Fibroblast of peridontal ligament (primary cell): Measurements from ENCODE around the gene HIPK2.

Experiments used
- DNase-seq: peaks from one replicate; pipeline ENCODE4 v3.0.0-alpha.2; 2010; ENCODE audit errors: extremely low read depth

HIPK2 gene

DNA sequence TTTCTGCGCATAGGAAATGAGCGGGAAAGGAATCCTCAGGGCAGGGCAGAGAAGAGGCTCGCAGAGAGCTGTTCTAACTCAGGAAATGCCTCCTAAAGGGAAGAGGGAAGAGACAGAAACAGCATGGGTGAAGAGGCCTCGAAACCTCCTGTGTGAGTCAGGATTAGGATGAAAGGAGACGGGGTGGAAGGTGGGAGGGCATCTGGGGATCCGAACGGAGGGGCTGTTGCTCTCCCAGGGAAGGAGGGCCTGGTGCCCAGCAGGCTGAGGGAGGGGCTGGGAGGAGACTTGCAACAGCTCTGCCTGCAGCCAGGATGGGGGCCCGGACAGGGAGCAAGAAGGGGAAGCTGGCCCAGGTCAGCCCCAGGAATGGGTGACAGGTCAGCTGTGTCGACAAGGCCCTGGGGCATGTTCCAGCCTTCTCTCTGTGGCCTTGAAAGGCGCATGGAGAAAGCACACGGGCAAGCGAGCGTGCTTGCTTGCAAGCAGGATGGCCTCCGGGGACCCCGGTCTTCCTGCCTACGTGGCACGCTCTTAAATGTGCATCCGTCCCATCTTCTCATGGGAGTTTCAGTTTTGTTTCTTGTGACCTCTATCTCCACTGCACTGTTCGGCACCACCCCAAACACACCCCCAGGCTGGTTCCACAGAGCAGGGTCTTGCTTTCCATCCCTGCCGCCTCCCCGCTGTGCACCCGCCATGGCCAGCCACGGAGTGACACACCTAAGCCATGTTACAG is 63.5 kb downstream of the HIPK2 start:
- DNase-seq, result no peak

DNA sequence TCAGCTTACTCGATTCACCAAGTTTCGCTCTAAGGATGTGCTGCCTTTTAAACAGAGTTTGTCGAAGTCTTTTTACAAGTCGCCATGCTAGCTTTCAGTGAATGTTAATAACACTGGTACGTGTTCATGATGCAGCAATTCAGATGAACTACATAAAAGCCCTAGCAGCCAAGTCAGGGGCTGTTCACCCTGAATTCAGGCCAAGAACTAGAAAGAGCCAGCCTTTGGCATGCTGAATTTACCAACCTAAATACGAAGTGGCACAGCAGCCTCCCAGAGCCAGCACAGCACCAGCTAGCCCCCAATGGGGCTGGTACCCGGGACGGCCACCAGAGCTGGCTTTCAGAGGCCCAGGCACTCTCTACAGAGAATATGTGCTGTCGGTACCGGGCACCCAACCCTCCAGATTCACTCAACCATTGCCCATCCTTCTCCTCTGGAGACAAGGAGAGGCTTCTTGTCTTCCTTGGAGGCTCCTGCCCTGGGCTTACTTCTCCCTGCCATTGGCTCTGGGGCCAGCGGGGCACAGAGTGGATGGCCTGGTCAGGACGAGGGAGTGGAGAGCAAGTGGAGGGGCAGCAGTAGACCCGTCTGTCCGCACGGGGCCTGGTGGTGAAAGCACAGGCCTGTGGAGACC is 64.2 kb downstream of the HIPK2 start:
- no peak for DNase-seq

DNA sequence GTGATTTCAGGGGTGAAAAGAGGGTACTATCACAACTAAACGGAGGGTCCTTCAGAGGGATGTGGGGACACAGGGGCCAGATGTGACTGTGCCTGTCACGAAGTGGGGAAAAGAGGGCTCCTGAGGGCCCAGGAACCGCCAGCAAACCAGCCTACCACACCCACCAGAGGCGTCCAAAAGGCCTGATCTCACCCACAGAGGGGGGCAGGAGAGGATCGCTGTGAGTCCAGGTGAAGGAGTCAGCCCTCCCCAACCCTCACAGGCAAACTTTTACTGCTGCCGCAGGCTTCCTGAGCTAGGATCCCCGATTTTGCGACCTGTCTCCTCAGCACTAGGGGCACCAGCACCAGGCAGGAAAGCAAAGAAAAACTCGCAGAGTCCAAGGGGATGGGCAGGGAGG is 64.7 kb downstream of the HIPK2 start:
- DNase-seq, result no peak

DNA sequence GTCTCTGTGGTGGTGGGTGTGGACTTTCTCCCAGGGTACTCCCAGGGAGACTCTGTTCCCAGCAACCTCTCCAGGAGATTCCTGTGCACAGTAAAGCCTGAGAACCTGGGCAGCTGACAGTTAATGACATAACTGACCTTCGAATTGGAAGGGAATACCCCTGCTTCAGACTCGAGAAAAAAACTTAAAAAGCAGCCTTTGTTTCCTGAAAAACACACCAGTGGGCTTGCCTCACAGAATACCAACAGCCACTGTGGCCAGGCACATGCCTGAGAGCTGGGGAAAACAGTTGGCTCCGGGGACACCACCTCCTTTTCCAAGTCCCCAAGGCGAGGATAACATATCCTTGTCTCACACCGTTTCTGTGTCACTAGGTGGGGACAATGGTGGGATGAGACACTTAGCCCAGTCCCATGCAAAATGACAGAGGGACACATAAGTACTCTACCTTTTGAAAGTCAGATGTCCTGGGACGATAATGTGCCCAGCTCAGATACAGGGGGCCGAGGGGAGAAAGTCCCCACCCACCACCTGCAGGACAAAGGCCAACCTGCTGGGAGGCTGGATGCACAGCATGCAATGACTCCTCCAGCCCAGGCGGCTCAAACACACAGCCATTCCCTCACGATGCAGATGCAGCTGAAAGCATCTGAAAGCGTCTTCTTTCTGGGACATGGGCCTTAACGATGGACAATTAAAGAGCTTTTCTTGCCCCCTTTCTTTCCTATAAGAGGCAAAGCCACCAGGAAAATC is 65.6 kb downstream of the HIPK2 start:
- DNase-seq, result no peak

DNA sequence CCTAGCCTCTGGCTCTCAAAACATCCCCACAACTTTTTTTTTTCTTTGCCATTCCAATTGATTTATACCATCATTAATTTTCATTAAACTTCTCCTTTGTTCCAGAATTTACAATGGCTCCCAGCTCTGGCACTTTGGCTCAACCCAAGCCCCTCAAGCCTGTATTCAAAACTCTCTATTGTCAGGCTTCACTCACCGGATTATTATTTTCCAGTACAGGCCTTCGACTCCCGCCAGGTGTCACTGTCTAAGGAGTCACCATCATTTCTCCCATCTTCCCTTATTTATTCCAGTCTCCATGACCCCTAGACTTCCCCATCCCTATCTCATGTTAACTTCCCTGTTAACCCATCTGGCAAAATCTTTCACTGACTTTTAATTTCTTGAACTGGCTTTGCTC is 67.8 kb downstream of the HIPK2 start:
- no peak for DNase-seq

DNA sequence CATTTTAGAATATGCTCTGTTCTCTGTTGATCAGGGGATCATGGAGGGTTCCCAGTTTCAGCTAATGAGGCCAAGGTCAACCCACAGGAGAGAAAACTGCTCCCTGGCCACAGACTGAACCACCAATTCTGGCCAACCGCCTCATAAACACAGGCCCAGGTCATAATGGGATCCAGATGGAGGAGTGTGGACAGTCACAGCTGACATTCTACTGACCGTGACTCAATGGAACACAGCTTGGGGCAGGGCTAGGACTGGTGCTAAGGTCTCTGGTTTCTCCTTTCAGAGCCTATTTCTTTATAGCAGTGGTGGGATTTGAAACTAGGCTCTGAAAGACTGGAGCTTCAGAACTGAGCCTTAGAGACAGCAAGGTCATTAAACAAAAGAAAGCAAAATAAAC is 68.3 kb downstream of the HIPK2 start:
- peak; percentile 95 for DNase-seq

DNA sequence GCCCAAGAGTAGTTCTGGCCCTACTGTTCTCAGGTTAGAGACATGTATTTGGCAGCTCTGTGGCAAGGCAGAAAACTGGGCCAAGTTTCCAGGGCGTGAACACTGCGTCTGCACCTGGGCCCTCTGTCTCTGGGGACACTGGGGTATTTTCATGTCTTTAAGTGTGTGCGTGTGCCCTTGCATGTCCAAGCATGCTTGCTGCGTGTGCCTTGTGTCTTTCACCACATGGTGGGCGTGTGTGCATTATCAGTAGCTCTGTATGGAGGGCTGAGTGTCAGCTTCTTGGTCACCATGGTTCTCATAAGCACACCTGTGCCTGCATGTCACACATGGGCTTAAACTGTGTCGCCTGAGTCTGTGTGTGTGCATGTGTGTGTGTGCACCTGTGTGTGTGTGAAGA is 69.3 kb downstream of the HIPK2 start:
- no peak for DNase-seq

DNA sequence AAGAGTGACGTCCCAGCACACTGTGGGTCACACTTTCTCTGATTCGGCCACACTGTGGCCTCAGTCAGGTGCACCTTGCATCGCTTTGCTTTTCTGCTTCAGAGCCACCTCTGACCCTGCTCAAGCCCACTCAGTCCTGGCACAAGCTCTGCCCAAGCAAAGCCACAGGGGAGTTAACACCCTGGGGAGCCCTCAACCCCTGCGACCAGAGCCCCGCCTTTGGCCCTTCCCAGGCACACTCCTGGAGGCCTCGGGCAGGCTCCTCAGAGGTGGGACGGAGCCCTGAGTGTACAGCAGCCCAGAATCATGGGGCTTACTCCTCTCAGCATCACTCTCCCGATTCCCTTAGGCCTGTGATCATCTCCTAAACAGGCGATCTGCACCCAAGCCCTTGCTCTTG is 71.0 kb downstream of the HIPK2 start:
- no peak for DNase-seq

DNA sequence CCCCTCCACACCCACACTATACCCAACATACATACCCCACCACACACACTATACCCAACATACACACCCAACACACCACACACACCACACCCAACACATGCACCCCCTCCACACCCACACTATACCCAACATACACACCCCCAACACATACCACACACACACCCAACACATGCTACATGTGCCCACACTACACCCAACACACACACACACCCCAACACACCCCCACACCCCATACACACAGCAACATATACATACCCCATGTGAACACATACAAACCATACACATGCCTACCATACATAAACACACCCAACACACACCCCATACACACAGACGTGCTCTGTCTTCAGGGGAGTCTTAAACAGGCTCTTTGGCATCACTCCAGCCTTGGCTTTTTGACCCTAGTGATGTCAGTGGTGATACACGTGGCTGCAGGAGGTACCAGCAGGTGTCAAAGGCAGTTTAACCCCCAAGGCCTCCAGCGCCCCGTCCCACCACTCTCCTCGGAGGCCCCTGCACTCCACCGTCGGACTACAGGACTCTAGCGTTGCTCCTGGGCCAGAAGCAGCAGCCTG is 73.4 kb downstream of the HIPK2 start:
- no peak for DNase-seq

DNA sequence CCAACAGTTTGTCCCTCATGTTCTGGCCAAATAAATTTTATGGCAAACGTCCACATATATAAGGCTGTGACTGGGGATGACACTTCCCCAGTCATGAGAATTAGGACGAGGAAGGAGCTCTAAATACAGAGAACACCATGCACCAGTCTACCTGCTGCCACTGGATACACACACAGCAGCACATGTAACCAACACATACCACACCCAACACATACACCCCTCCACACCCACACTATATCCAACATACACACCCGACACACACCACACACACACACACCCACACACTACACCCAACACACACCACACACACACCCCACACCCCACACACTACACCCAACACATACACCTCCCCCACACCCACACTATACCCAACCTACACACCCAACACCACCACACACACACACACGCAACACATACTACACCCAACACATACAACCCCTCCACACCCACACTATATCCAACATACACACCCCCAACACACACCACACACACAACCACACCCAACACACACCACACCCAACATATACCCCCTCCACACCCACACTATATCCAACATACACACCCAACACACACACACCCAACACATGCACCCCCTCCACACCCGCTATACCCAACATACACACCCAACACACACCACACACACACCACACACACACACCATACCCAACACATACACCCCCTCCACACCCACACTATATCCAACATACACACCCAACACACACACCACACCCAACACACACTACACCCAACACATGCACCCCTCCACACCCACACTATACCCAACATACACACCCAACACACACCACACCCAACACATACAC is 74.1 kb downstream of the HIPK2 start:
- no peak for DNase-seq

DNA sequence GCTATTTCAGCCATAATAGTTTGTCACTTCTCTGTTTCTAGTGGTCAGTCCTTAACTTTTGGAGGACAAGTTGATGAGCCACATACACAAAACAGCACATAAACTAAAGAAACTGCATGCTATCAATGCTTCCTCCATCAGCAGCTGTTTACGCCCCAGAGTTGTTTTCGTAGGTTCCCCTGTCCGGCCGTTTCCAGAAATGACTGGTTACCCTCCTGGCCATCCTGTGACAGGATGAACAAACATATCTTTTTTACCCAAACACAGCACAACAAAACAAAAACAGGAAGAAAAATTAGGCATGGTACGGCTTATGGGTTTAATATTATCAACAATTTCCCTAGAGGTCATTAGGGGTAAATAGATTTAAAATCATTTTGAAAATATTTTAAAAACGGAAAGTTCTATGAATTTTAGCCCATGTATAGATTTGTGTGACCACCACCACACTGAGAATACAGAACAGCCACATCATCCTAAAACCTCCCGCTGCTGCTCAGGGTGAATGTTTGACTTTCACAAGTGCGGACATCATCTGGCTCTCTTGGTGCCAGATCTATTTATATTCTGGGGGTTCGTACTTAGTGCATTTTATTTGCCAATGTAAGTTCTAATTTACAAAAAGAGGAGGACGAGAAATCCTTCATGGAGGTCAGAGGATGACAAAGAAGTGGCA is 74.8 kb downstream of the HIPK2 start:
- DNase-seq, result no peak

DNA sequence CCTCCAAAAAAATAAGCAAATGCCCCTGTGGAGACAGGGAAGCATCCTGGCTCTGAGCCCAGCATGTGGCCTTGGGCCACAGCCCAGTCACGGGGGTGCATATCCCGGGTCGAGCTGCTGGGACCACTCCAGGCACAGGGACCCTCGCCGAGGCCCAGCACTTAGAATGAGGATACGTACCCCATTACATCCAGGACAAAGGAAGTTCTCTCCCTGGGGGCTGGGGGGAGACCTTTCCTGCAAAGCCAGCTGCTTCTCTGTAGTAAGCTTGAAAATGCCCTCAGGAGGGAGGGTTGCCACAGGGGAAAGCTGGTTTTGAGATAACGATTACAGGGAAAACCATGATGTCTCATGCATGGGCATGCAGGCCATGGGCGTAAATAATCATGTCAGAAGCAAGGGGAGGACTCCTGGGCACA is 75.5 kb downstream of the HIPK2 start:
- DNase-seq, result no peak

DNA sequence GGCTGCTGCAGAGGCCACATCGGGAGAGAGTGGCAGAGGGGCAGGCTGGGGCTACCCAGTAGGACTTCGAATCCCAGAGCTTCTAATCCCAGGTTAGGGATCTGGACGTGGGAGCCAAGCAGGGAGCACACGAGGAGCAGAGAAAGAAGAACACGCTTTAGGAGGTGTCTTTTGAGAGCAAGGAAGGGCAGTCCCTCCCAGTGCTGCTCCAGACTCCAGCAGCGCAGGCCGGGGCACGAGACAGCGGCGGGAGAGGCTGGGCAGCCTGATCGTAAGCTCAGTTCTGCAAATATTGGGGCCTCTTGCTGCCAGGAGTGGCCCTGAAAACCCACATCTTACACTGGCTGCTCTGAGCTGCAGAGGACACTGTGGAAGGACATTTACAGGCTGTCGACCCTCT is 75.9 kb downstream of the HIPK2 start:
- no peak for DNase-seq

DNA sequence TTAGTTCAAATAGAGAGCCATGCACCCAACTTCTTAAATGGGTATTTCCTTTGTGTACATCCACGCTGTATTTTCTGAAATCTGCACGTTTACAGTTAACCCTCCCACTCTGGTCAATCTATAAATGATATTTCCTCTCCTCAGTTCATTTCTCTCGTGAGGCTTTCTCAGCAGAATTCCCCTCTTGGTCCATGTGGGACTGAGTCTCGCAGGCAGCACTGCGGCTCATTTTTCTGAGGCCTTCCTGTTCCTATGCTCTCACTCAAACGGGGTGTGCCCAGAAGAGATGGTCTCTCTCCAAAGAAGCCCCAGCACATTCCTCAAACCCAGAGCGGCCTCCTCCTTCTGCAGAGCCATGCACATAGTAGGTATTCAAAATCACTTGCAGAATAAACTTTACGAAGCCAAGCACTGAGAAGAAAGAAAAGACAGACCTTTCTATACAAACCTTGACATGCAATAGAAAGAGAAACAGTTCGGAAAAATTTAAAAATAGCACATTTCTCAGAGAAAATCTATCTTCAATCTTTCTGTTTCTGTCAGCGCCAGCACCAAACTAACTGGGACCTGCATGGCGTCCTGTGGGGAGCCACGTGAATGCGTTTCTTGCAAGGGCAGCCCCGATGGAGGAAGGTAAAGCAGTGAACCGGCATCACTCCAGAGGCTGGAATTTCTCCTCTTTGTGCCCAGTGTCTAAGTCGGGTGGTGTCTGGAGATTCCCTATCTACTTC is 77.1 kb downstream of the HIPK2 start:
- DNase-seq, result no peak

DNA sequence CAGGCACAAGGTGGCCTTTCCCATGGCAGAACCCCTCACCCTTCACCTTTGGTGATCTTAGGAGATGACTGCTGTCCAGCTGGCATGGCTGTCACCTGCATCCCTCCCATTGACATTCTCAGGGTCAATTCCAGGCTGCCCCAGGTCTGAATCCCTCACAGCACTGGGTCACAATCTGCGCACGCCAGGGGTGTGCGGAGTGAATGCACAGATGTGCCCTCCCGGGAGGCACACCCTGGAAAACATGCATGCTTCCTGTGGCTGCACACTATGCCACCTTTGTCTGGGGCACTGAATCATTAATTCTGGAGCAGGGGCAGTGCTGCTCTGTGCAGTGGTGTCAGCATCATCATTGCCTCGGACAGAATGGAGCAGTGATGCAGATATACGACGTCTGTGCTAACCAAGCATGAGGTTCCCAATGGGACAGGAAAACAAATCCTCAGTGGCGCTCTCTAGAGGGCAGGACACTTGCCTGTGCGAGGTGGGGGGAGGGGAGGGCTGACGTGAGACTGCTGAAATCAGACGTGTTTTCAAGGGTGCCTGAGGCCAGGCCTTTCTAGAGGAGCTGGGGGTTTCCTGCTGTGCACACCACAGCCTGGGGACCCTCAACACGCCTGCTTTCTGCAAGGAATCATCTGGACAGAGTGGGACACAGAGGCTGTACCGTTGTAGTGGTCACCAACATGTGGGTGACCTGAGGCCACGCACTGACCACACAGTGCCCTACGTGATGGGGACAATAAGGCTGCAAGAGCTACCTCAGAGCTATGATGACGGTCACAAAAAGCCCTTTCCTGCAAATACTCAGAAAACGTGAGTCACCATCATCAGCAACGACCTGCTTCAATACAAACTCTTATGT is 77.9 kb downstream of the HIPK2 start:
- no peak for DNase-seq

DNA sequence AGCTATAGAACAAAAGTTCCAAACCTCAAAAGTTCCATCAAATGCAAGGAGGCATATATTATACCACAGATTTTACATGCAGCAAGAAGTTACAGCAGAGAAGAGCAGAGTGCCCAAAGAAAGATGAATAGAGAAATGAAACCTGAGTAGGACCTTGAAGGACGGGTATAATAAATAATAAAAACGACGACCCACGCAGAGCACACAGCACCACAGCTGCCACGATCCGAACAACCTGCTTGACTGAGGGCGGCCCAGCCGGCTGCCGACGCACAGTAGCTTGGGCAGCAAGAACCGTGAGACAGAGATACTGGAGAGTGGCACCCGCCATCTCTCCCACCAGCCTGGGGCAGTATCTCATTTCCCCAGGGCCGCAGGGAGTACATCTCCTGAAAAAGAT is 79.0 kb downstream of the HIPK2 start:
- no peak for DNase-seq

DNA sequence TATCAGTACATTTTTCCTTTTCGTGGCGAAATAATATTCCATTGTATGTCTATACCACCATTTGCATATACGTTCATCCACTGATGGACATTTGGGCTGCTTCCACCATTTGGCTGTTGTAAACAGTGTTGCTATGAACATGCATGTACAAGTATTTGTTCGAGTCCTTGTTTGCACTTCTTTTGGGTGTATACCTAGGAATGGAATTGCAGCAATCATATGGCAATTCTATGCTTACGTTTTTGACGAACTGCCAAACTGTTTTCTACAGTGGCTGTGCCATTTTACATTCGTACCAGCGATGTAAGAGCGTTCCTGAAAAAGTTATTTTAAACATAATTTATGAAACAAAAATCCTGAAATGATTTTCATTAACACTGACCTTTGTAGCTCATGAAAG is 79.5 kb downstream of the HIPK2 start:
- no peak for DNase-seq

DNA sequence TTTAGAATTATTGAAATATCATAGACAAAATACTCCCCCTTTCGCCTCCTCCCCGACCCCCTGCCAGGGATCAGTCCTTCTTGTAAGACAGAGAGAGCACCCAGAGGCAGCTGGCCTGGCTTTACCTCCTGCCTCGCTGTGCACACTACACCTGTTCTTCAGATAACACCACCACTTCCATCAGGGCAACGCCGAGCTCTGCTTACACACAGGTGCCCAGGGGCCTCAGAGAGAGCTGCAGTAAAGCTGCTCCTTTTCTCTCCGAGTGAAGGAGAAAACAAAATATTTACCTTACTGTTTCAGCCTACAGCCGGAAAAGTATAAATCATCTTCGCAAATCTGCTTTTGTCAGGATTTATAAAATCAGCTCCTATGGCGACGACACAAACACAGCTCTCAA is 80.7 kb downstream of the HIPK2 start:
- DNase-seq, result no peak

DNA sequence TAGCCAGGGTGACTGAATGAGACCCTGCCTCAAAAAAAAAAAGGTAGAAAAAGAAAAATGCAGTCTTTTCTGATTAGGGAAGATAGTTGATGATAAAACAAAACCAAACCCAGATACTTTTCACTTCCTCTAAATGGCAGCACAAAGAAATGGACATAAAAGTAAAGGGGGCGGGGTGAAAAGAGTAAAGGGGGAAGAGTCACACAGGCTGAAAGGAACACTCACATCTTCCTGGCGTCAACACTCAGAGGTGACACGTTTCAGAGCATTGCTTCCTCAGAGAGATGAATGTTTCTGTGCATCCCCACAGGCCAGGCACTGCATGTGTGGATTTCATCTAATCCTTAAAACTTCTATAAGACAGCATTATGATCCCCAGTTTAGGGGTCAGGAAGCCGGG is 81.2 kb downstream of the HIPK2 start:
- no peak for DNase-seq

DNA sequence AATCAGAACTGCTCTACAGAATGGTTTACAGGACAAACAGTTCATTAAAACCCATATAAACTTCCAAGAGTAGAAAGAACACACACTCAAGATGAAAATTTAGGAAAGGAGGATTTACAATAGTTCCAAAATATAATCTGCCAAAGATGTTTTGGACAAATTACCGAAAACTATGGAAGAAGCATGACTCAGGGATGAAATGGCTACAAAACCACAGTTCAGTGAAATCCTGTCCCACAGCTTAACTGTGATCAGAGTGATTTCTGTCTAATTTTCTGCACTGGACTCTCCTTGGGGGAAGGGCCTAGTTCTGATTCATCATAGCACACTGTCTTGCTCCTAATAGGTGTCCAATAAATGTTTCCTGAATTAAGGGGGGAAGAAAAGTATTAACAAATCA is 82.2 kb downstream of the HIPK2 start:
- DNase-seq, result peak; percentile 83
